ENCODE measurements around the gene RAD52. TPM values are rescaled to one million over a fixed set of nuclear protein-coding genes. Genes with fewer than 3 reads are reported as not detected.

RAD52 gene
- total RNA-seq, 1 experiment from 2014 or later: 22.2 TPM

GRCh38 chr12:946631-947030, 2.9 kb downstream of the RAD52 start:
- H3K4me3 Mint-ChIP-seq (ENCODE audit: low read depth, unreplicated experiment): no peak overlapping the region
- intact Hi-C loops (cut with micrococcal nuclease; ENCODE audit: unreplicated experiment): loop anchor here (5.0 to 10.0 kb wide), 2 partner anchors 132 to 374 kb away; no protein-coding TSS in a partner anchor
- peaks cover 17% of the 10 kb centered on the region for H3K4me1 Mint-ChIP-seq (ENCODE audit: low read depth, unreplicated experiment)
- H3K36me3 Mint-ChIP-seq (ENCODE audit: insufficient read depth, unreplicated experiment): peaks cover 31% of the 10 kb centered on the region
- no peak for DNase-seq
- CTCF ChIA-PET: interaction anchor here (0.6 kb wide), 1 partner anchor 706 kb away, joined by 3 read pairs; no protein-coding TSS in a partner anchor
- no peaks in the 10 kb centered on the region for H3K27me3 Mint-ChIP-seq (ENCODE audit: unreplicated experiment)
- no peaks in the 10 kb centered on the region for H3K9me3 Mint-ChIP-seq (ENCODE audit: low read depth, unreplicated experiment)
- no peak overlapping the region for H3K27ac Mint-ChIP-seq (ENCODE audit: unreplicated experiment)
- BruUV-seq (replicated peaks): no TSS peak
- no peak for TF ChIP-seq CTCF (IDR thresholded peaks at IDR 0.05; ENCODE audit: unreplicated experiment)

- no peaks in the 10 kb centered on the region for H3K27me3 Mint-ChIP-seq (ENCODE audit: unreplicated experiment)
- H3K4me3 Mint-ChIP-seq (ENCODE audit: low read depth, unreplicated experiment): no peak overlapping the region
- TF ChIP-seq CTCF (IDR thresholded peaks at IDR 0.05; ENCODE audit: unreplicated experiment): no peak
- H3K27ac Mint-ChIP-seq (ENCODE audit: unreplicated experiment): no peak overlapping the region
- CTCF ChIA-PET: interaction anchor here (0.6 kb wide), 1 partner anchor 707 kb away, joined by 3 read pairs; no protein-coding TSS in a partner anchor
- H3K9me3 Mint-ChIP-seq (ENCODE audit: low read depth, unreplicated experiment): no peaks in the 10 kb centered on the region
- BruUV-seq (replicated peaks): no TSS peak
- intact Hi-C loops (cut with micrococcal nuclease; ENCODE audit: unreplicated experiment): loop anchor here (5.0 to 10.0 kb wide), 2 partner anchors 131 to 374 kb away; no protein-coding TSS in a partner anchor
- no peak for DNase-seq
- H3K4me1 Mint-ChIP-seq (ENCODE audit: low read depth, unreplicated experiment): peaks cover 13% of the 10 kb centered on the region
- peaks cover 31% of the 10 kb centered on the region for H3K36me3 Mint-ChIP-seq (ENCODE audit: insufficient read depth, unreplicated experiment)
Observed at GRCh38 chr12:946212-946611, 3.3 kb downstream of the RAD52 start.

- H3K9me3 Mint-ChIP-seq (ENCODE audit: low read depth, unreplicated experiment): no peaks in the 10 kb centered on the region
- no peak for DNase-seq
- peaks cover 8% of the 10 kb centered on the region for H3K4me1 Mint-ChIP-seq (ENCODE audit: low read depth, unreplicated experiment)
- intact Hi-C loops (cut with micrococcal nuclease; ENCODE audit: unreplicated experiment): loop anchor here (10.0 kb wide), 1 partner anchor 129 kb away; no protein-coding TSS in a partner anchor
- no peak overlapping the region for H3K4me3 Mint-ChIP-seq (ENCODE audit: low read depth, unreplicated experiment)
- TF ChIP-seq CTCF (IDR thresholded peaks at IDR 0.05; ENCODE audit: unreplicated experiment): no peak
- H3K27me3 Mint-ChIP-seq (ENCODE audit: unreplicated experiment): no peaks in the 10 kb centered on the region
- H3K27ac Mint-ChIP-seq (ENCODE audit: unreplicated experiment): no peak overlapping the region
- peaks cover 23% of the 10 kb centered on the region for H3K36me3 Mint-ChIP-seq (ENCODE audit: insufficient read depth, unreplicated experiment)
- CTCF ChIA-PET: no interaction called here
- BruUV-seq (replicated peaks): no TSS peak
Observed at GRCh38 chr12:944211-944610, 5.3 kb downstream of the RAD52 start.

GRCh38 chr12:943051-943450, 6.4 kb downstream of the RAD52 start:
- no TSS peak for BruUV-seq (replicated peaks)
- CTCF ChIA-PET: no interaction called here
- Mint-ChIP-seq H3K36me3 (ENCODE audit: insufficient read depth, unreplicated experiment) (peaks cover 12% of the 10 kb centered on the region), H3K4me1 (ENCODE audit: low read depth, unreplicated experiment) (peaks cover 5% of the 10 kb centered on the region), H3K9me3 (ENCODE audit: low read depth, unreplicated experiment) (no peaks in the 10 kb centered on the region), H3K4me3 (ENCODE audit: low read depth, unreplicated experiment) (no peak overlapping the region), H3K27me3 (ENCODE audit: unreplicated experiment) (no peaks in the 10 kb centered on the region), H3K27ac (ENCODE audit: unreplicated experiment) (no peak overlapping the region)
- intact Hi-C loops (cut with micrococcal nuclease; ENCODE audit: unreplicated experiment): loop anchor here (10.0 kb wide), 1 partner anchor 128 kb away; no protein-coding TSS in a partner anchor
- DNase-seq: no peak
- TF ChIP-seq CTCF (IDR thresholded peaks at IDR 0.05; ENCODE audit: unreplicated experiment): no peak

Data from Calu3 (cell line).